ENCODE results near the gene TNNT3. TPM values are rescaled to one million over a fixed set of nuclear protein-coding genes. Genes with fewer than 3 reads are reported as not detected.

Gene TNNT3
- total and polyA plus RNA-seq, 2 experiments from 2014 or later = 2.7 to 3.8 TPM

DNA sequence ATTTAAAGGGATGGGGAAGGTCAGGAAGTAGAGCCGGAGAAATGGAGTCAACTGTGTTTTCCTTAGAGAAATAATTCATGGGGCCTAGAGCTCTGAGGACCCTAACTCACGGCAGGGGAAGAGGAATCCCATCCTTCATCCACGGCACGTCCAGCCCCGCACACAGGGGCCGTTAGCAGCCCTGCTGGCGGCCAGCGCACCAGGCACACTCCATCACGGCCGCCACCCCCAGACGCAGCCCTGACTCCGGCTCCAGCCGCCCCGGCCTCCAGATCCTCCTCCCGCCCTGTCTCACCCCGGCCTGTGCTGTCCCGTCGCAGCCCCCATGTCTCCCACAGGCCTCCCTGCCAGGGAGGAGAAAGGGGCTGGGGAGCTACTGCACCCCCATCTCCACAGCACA lies 38.9 kb downstream of the TNNT3 start:
- Histone ChIP-seq H3K9me3 (ENCODE audit: low read depth) (no peaks in the 10 kb centered on the region), H3K27ac (no peak overlapping the region), H3K36me3 (no peaks in the 10 kb centered on the region), H3K4me3 (no peak overlapping the region), H3K4me1 (ENCODE audit: low read depth) (no peaks in the 10 kb centered on the region), H3K27me3 (no peaks in the 10 kb centered on the region)
- no peak for TF ChIP-seq CTCF (IDR thresholded peaks at IDR 0.05; ENCODE audit: low read depth, low read length)
- no peak for DNase-seq (ENCODE audit: low read depth in 1 of 2, low spot score in 1 of 2)

DNA sequence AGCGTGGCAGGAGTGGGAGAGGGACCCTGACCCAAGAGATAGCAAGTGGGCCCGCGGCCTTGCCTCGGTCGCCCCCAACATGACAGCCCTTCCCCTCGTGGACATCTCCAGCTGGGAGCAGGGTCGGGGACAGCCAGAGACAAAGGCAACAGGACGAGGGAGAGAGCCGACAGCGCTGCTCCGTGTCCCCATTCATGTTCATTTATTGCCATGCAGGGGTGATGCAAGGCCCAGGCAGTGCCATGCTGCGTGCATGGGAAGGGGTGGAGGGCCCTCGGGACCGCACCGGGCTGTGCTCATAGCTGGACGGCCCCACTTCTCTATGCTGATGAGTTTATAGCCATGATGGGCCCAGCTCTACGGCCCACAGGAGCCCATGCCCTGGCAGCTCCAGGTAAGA lies 40.3 kb downstream of the TNNT3 start:
- DNase-seq (ENCODE audit: low read depth in 1 of 2, low spot score in 1 of 2) = no peak
- Histone ChIP-seq H3K27ac (no peak overlapping the region), H3K4me3 (no peak overlapping the region), H3K27me3 (no peaks in the 10 kb centered on the region), H3K9me3 (ENCODE audit: low read depth) (no peaks in the 10 kb centered on the region), H3K4me1 (ENCODE audit: low read depth) (no peaks in the 10 kb centered on the region), H3K36me3 (no peaks in the 10 kb centered on the region)
- TF ChIP-seq CTCF (IDR thresholded peaks at IDR 0.05; ENCODE audit: low read depth, low read length) = no peak

DNA sequence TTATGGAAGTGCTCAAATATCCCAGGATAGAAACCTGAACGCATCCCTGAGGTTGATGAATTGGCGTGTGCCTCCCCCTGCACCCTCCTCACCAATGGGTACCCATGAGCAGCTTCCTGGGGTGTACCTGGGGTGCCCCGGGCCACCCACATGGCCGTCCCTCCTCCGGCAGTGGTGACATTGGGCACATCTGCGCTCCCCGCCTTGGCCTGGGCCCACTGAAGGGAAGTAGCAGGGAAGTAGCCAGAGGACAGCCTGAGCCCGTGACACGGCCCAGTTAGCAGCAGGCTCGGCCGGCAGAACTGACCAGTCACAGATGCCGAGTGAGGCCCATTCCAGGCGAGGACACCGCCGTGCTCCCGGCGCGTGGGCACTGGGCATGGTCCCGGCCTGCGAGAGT lies 44.4 kb downstream of the TNNT3 start:
- no peaks in the 10 kb centered on the region for H3K9me3 ChIP-seq (ENCODE audit: low read depth)
- TF ChIP-seq CTCF (IDR thresholded peaks at IDR 0.05; ENCODE audit: low read depth, low read length) = no peak
- no peak overlapping the region for H3K4me3 ChIP-seq
- no peak overlapping the region for H3K27ac ChIP-seq
- DNase-seq (ENCODE audit: low read depth in 1 of 2, low spot score in 1 of 2) = no peak
- no peaks in the 10 kb centered on the region for H3K27me3 ChIP-seq
- H3K4me1 ChIP-seq (ENCODE audit: low read depth) = no peaks in the 10 kb centered on the region
- H3K36me3 ChIP-seq = no peaks in the 10 kb centered on the region

GRCh38 chr11:1964348-1964747 lies 44.8 kb downstream of the TNNT3 start:
- Histone ChIP-seq H3K36me3 (no peaks in the 10 kb centered on the region), H3K4me1 (ENCODE audit: low read depth) (no peaks in the 10 kb centered on the region), H3K4me3 (no peak overlapping the region), H3K9me3 (ENCODE audit: low read depth) (no peaks in the 10 kb centered on the region), H3K27ac (no peak overlapping the region), H3K27me3 (no peaks in the 10 kb centered on the region)
- DNase-seq (ENCODE audit: low read depth in 1 of 2, low spot score in 1 of 2) = no peak
- TF ChIP-seq CTCF (IDR thresholded peaks at IDR 0.05; ENCODE audit: low read depth, low read length) = no peak

DNA sequence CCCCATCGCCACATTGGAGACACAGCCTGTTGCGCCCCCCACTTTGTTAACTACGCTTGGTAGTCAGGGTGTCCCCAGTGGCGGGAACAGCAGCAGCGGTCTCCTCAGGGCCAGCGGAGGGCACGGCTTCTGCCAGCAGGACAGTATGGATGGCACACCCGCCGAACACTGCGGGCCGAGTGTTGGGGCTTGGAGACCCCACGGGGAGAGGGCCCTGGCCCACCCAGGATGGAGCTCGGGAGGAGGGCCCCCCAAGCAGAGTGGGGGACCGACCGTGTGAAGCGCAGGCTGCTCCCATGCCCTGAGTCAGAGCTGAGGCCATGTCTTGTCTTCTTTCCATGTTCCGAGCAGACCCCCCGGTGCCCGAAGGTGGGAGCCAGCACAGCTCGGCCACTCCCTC lies 45.5 kb downstream of the TNNT3 start:
- Histone ChIP-seq H3K9me3 (ENCODE audit: low read depth) (no peaks in the 10 kb centered on the region), H3K4me1 (ENCODE audit: low read depth) (no peaks in the 10 kb centered on the region), H3K4me3 (no peak overlapping the region), H3K27me3 (no peaks in the 10 kb centered on the region), H3K27ac (no peak overlapping the region), H3K36me3 (no peaks in the 10 kb centered on the region)
- no peak for TF ChIP-seq CTCF (IDR thresholded peaks at IDR 0.05; ENCODE audit: low read depth, low read length)
- DNase-seq (ENCODE audit: low read depth in 1 of 2, low spot score in 1 of 2) = no peak

GRCh38 chr11:1966531-1966930 lies 47.0 kb downstream of the TNNT3 start:
- Histone ChIP-seq H3K27ac (no peak overlapping the region), H3K4me1 (ENCODE audit: low read depth) (no peaks in the 10 kb centered on the region), H3K36me3 (no peaks in the 10 kb centered on the region), H3K9me3 (ENCODE audit: low read depth) (no peaks in the 10 kb centered on the region), H3K27me3 (no peaks in the 10 kb centered on the region), H3K4me3 (no peak overlapping the region)
- no peak for TF ChIP-seq CTCF (IDR thresholded peaks at IDR 0.05; ENCODE audit: low read depth, low read length)
- no peak for DNase-seq (ENCODE audit: low read depth in 1 of 2, low spot score in 1 of 2)
